ENCODE measurements around the gene MAD1L1.
"Not testable (repeated sequence)": the region's sequence is repeated elsewhere in the genome, so short reads cannot be mapped to it uniquely, and the experiment has no call there.

Gene MAD1L1

GRCh38 chr7:1885465-1886226, 347.1 kb downstream of the MAD1L1 start:
- DNase-seq = no peak

- DNase-seq = no peak
Observed at GRCh38 chr7:1884583-1885350, 348.0 kb downstream of the MAD1L1 start.

GRCh38 chr7:1883834-1884582, 348.7 kb downstream of the MAD1L1 start:
- peak; percentile 73 for DNase-seq

GRCh38 chr7:1883031-1883761, 349.5 kb downstream of the MAD1L1 start:
- DNase-seq = peak; percentile 100

GRCh38 chr7:1882451-1882850, 350.3 kb downstream of the MAD1L1 start:
- peak; percentile 76 for DNase-seq

- DNase-seq = no peak
Observed at GRCh38 chr7:1881946-1882345, 350.8 kb downstream of the MAD1L1 start.

GRCh38 chr7:1876641-1877040, 356.1 kb downstream of the MAD1L1 start:
- not testable (repeated sequence) for DNase-seq

- DNase-seq = not testable (repeated sequence)
Observed at GRCh38 chr7:1875392-1876199, 357.1 kb downstream of the MAD1L1 start.

GRCh38 chr7:1874590-1875391, 358.0 kb downstream of the MAD1L1 start:
- DNase-seq = not testable (repeated sequence)

- no peak for DNase-seq
Observed at GRCh38 chr7:1873857-1874589, 358.7 kb downstream of the MAD1L1 start.

GRCh38 chr7:1873421-1873820, 359.3 kb downstream of the MAD1L1 start:
- no peak for DNase-seq

GRCh38 chr7:1873070-1873405, 359.7 kb downstream of the MAD1L1 start:
- no peak for DNase-seq

- DNase-seq = no peak
Observed at GRCh38 chr7:1872191-1873069, 360.3 kb downstream of the MAD1L1 start.

GRCh38 chr7:1869452-1870130, 363.2 kb downstream of the MAD1L1 start:
- DNase-seq = no peak

GRCh38 chr7:1868516-1869165, 364.1 kb downstream of the MAD1L1 start:
- DNase-seq = no peak

GRCh38 chr7:1867370-1868260, 365.1 kb downstream of the MAD1L1 start:
- no peak for DNase-seq

- no peak for DNase-seq
Observed at GRCh38 chr7:1866601-1867000, 366.1 kb downstream of the MAD1L1 start.
